IMR-90 (cell line): Measurements from ENCODE around the gene NPAS2. TPM values are rescaled to one million over a fixed set of nuclear protein-coding genes. Genes with fewer than 3 reads are reported as not detected.

Experiments
- ATAC-seq: fragments of 200-7000 bp; cut with Tn5 transposase; 2 replicates; pipeline ENCODE4 v1.9.1; 2020; ENCODE audit warnings: low read depth, mild to moderate bottlenecking, moderate library complexity
- BruUV-seq: library from RNA; stranded (reverse); fragments of 400-500 nt; replicated peaks from 2 replicates; lab custom pipeline; 2021; lab: Mats Ljungman, UMichigan
- CTCF ChIA-PET: fragments of 300-600 bp; formaldehyde crosslinking; extraction: SDS; loops from one replicate; lab custom pipeline; 2021; ENCODE audit warnings: antibody characterized with exemption; lab: Yijun Ruan, JAX
- POLR2A ChIA-PET: fragments of 300-600 bp; sonication (Branson Sonifier 250); formaldehyde crosslinking; loops from one replicate; lab custom pipeline; 2022; ENCODE audit warnings: antibody characterized with exemption; ENCODE audit not compliant: unreplicated experiment; lab: Charles Lee
- DNase-seq: peaks from one replicate; pipeline ENCODE4 v3.0.0; 2013
- H2AFZ ChIP-seq: replicated peaks from 2 replicates; pipeline ENCODE3; 2013; ENCODE audit warnings: low read length, mild to moderate bottlenecking; ENCODE audit not compliant: poor library complexity
- H2AK5ac ChIP-seq: 2 replicates; pipeline ENCODE4 v1.6.1; 2013; ENCODE audit warnings: low read depth, low read length, inconsistent platforms
- H2AK9ac ChIP-seq: replicated peaks from 2 replicates; pipeline ENCODE3; 2013; ENCODE audit warnings: mild to moderate bottlenecking, low read depth, low read length, moderate library complexity; ENCODE audit not compliant: poor library complexity
- H2BK120ac ChIP-seq: 2 replicates; pipeline ENCODE4 v1.6.1; 2013; ENCODE audit warnings: low read depth, low read length, inconsistent platforms
- H2BK15ac ChIP-seq: 3 replicates; pipeline ENCODE4 v1.6.1; 2013; ENCODE audit warnings: low read depth, low read length, inconsistent platforms
- H2BK20ac ChIP-seq: 2 replicates; pipeline ENCODE4 v1.6.1; 2013; ENCODE audit warnings: low read depth, mild to moderate bottlenecking, inconsistent platforms, low read length, moderate library complexity
- H2BK5ac ChIP-seq: 2 replicates; pipeline ENCODE4 v1.6.1; 2013; ENCODE audit warnings: mild to moderate bottlenecking, low read depth, low read length, inconsistent platforms; ENCODE audit not compliant: poor library complexity, severe bottlenecking
- H3K14ac ChIP-seq: replicated peaks from 2 replicates; pipeline ENCODE4 v1.6.1; 2013; ENCODE audit warnings: low read depth, low read length, inconsistent platforms
- H3K18ac ChIP-seq: 2 replicates; pipeline ENCODE4 v1.6.1; 2013; ENCODE audit warnings: low read depth, low read length, control low read depth
- H3K23ac ChIP-seq: 2 replicates; pipeline ENCODE4 v1.6.1; 2013; ENCODE audit warnings: low read depth, low read length, inconsistent platforms
- H3K27ac ChIP-seq: 2 replicates; pipeline ENCODE4 v1.5.1; 2013; ENCODE audit warnings: mild to moderate bottlenecking, control low read depth, low read length; ENCODE audit not compliant: insufficient read depth
- H3K27me3 ChIP-seq: 2 replicates; pipeline ENCODE4 v1.6.1; 2013; ENCODE audit warnings: low read length; ENCODE audit not compliant: control insufficient read depth, insufficient read depth
- H3K36me3 ChIP-seq: 2 replicates; pipeline ENCODE4 v1.6.1; 2013; ENCODE audit warnings: low read length, mixed read lengths; ENCODE audit not compliant: control insufficient read depth, insufficient read depth
- H3K4ac ChIP-seq: 2 replicates; pipeline ENCODE4 v1.6.1; 2013; ENCODE audit warnings: low read depth, low read length, inconsistent platforms
- H3K4me1 ChIP-seq: 2 replicates; pipeline ENCODE4 v1.6.1; 2013; ENCODE audit warnings: low read length, mixed read lengths; ENCODE audit not compliant: control insufficient read depth, insufficient read depth
- H3K4me2 ChIP-seq: 2 replicates; pipeline ENCODE4 v1.6.1; 2013; ENCODE audit warnings: low read depth, mild to moderate bottlenecking, control low read depth, low read length, moderate library complexity
- H3K4me3 ChIP-seq: 2 replicates; pipeline ENCODE4 v1.5.1; 2013; ENCODE audit warnings: low read depth, mild to moderate bottlenecking, control low read depth, low read length, moderate library complexity; ENCODE audit not compliant: insufficient read depth
- H3K56ac ChIP-seq: 2 replicates; pipeline ENCODE4 v1.6.1; 2013; ENCODE audit warnings: low read length, inconsistent platforms; ENCODE audit not compliant: insufficient read depth; ENCODE audit errors: extremely low read depth
- H3K79me1 ChIP-seq, 2 experiments: 2 replicates each; pipeline ENCODE4 v1.6.1; 2013; ENCODE audit warnings: low read length in 2 of 2, inconsistent platforms in 1 of 2, low read depth in 1 of 2
- H3K9ac ChIP-seq: 2 replicates; pipeline ENCODE4 v1.6.1; 2013; ENCODE audit warnings: low read depth, low read length, control low read depth
- H3K9me1 ChIP-seq: 2 replicates; pipeline ENCODE4 v1.6.1; 2013; ENCODE audit warnings: low read length, inconsistent platforms; ENCODE audit not compliant: insufficient read depth
- H3K9me3 ChIP-seq: 2 replicates; pipeline ENCODE4 v1.6.1; 2013; ENCODE audit warnings: low read length; ENCODE audit not compliant: control insufficient read depth, insufficient read depth
- H4K20me1 ChIP-seq: 2 replicates; pipeline ENCODE4 v1.6.1; 2013; ENCODE audit warnings: low read length, inconsistent platforms; ENCODE audit not compliant: insufficient read depth
- H4K5ac ChIP-seq: 2 replicates; pipeline ENCODE4 v1.6.1; 2013; ENCODE audit warnings: mild to moderate bottlenecking, low read depth, low read length, control low read depth
- H4K8ac ChIP-seq, 2 experiments: 2 replicates each; pipeline ENCODE4 v1.6.1; 2013; ENCODE audit warnings: low read depth in 2 of 2, low read length in 2 of 2, control low read depth in 1 of 2, inconsistent platforms in 1 of 2
- H4K91ac ChIP-seq: 2 replicates; pipeline ENCODE4 v1.6.1; 2013; ENCODE audit warnings: low read depth, low read length, inconsistent platforms; ENCODE audit not compliant: insufficient read depth
- BHLHE40 ChIP-seq: fragments of 150-350 bp; IDR thresholded peaks from 2 replicates; pipeline ENCODE4 v1.6.1; 2016; ENCODE audit warnings: mild to moderate bottlenecking, low read depth, low read length
- CEBPB ChIP-seq: IDR thresholded peaks from 2 replicates; pipeline ENCODE4 v1.6.1; 2012; ENCODE audit warnings: low read depth, low read length, improper control_type of control experiment
- CHD1 ChIP-seq: IDR thresholded peaks from 2 replicates; pipeline ENCODE4 v1.6.1; 2012; ENCODE audit warnings: low read depth, low read length, improper control_type of control experiment
- FOS ChIP-seq: fragments of 150-350 bp; IDR thresholded peaks from 2 replicates; pipeline ENCODE4 v1.6.1; 2016; ENCODE audit warnings: low read depth, low read length
- MAFK ChIP-seq: IDR thresholded peaks from 2 replicates; pipeline ENCODE4 v1.6.1; 2012; ENCODE audit warnings: low read depth, low read length, improper control_type of control experiment
- MAZ ChIP-seq: IDR thresholded peaks from 2 replicates; pipeline ENCODE4 v1.6.1; 2012; ENCODE audit warnings: low read depth, mild to moderate bottlenecking, low read length, improper control_type of control experiment, moderate library complexity, borderline replicate concordance
- MXI1 ChIP-seq: IDR thresholded peaks from 2 replicates; pipeline ENCODE4 v1.6.1; 2012; ENCODE audit warnings: low read depth, mild to moderate bottlenecking, low read length, moderate library complexity, borderline replicate concordance
- NFE2L2 ChIP-seq: fragments of 150-350 bp; IDR thresholded peaks from 2 replicates; pipeline ENCODE4 v1.6.1; 2016; ENCODE audit warnings: low read depth, mild to moderate bottlenecking, low read length
- POLR2A ChIP-seq: IDR thresholded peaks from 2 replicates; pipeline ENCODE4 v1.6.1; 2012; ENCODE audit warnings: mild to moderate bottlenecking, low read depth, low read length
- RAD21 ChIP-seq: IDR thresholded peaks from 2 replicates; pipeline ENCODE4 v1.6.1; 2012; ENCODE audit warnings: low read length, improper control_type of control experiment
- RCOR1 ChIP-seq: IDR thresholded peaks from 2 replicates; pipeline ENCODE4 v1.6.1; 2012; ENCODE audit warnings: mild to moderate bottlenecking, low read length, improper control_type of control experiment; ENCODE audit not compliant: insufficient replicate concordance
- RFX5 ChIP-seq: IDR thresholded peaks from 2 replicates; pipeline ENCODE4 v1.8.0; 2012; ENCODE audit warnings: low read depth, mild to moderate bottlenecking, low read length, moderate library complexity
- SMC3 ChIP-seq: fragments of 150-350 bp; IDR thresholded peaks from 2 replicates; pipeline ENCODE4 v1.6.1; 2016; ENCODE audit warnings: low read depth, mild to moderate bottlenecking, antibody characterized with exemption, low read length, moderate library complexity
- USF2 ChIP-seq: fragments of 150-350 bp; IDR thresholded peaks from 2 replicates; pipeline ENCODE4 v1.6.1; 2017; ENCODE audit warnings: mild to moderate bottlenecking, antibody characterized with exemption, low read length, low read depth
- WGBS, 2 experiments: methylation state at CpG; one replicate each; pipeline versions ENCODE4 v1.1.5 to v1.1.7; 2013; ENCODE audit warnings: missing lambda C conversion rate in 2 of 2; ENCODE audit not compliant: insufficient read length in 1 of 2; ENCODE audit errors: extremely low coverage in 2 of 2; 5-methylcytosine and 5-hydroxymethylcytosine counted together
- dilution Hi-C: fragments of 300-500 bp; cut with HindIII; formaldehyde crosslinking; loops from one replicate; pipeline ENCODE4 v1.14.3; 2018; ENCODE audit warnings: low sequenced_read_pairs; ENCODE audit not compliant: unreplicated experiment
- in situ Hi-C: fragments of 300-500 bp; cut with MboI; formaldehyde crosslinking; loops from 3 replicates; pipeline ENCODE4 v1.14.3; 2019; ENCODE audit warnings: low sequenced_read_pairs, inconsistent platforms, mixed read lengths
- intact Hi-C: fragments of 100-400 bp; cut with micrococcal nuclease; formaldehyde crosslinking; loops from 2 replicates; pipeline ENCODE4 v1.10.0; 2022
- polyA plus RNA-seq, 3 experiments: library from polyadenylated mRNA; depleted of rRNA; stranded (reverse); fragments of >200 nt; gene quantifications; 2 replicates each; pipeline ENCODE4 v1.2.3, GENCODE V29; 2012; ENCODE audit warnings: low replicate concordance in 1 of 3
- total RNA-seq: library from RNA; depleted of rRNA; stranded (reverse); fragments of >200 nt; gene quantifications from 2 replicates; pipeline ENCODE4 v1.2.3, GENCODE V29; 2012
- TF ChIP-seq, protein P1 (sequence below): conservative IDR thresholded peaks from 2 replicates; pipeline ENCODE4 v1.5.1; 2012; ENCODE audit warnings: mild to moderate bottlenecking, low read depth, low read length, improper control_type of control experiment
- TF ChIP-seq, protein P2 (sequence below): fragments of 150-350 bp; IDR thresholded peaks from 2 replicates; pipeline ENCODE4 v1.6.1; 2016; ENCODE audit warnings: low read depth, mild to moderate bottlenecking, low read length, moderate library complexity, borderline replicate concordance

Gene NPAS2
- total and polyA plus RNA-seq, 2 of the 4 experiments (the other 2 are of a cell fraction) = 5.2 to 14.8 TPM

DNA sequence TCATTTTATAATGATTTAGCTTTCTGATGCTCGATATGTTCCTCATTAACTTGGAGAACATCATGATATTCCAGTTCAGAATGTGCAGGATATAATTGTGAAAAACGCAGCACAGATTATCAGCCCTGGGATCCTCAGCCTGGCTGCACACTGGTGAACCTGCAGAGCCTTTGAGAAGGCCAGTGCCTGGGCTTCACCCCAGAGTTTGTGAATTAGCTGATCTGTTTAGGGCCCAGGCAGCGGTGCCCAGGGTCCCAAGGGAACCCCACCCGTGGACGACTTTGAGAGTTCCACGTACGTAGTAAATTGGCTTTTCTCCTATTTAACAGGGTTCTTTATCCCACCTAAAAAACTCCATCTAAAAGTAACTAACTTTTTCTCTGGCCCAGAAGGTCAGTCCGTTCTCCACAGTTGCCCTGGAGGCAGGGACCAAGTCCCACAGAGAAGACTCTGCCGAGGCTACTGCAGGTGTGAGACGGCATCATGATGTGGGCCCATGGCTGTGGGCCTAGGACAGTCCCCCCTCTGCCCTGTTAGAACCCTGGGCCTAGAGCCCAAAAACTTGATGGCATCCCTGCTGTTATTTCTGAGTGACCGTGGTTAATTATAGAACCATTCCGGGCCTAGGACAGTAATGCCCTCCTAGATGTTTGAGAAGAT, 142.6 kb downstream of the NPAS2 start:
- intact Hi-C loops = no loop called here
- H3K4ac ChIP-seq = no peak overlapping the region
- POLR2A ChIA-PET = no interaction called here
- H3K18ac ChIP-seq = no peak overlapping the region
- H2BK20ac ChIP-seq = no peak overlapping the region
- peaks cover 11% of the 10 kb centered on the region for H3K4me1 ChIP-seq
- H4K91ac ChIP-seq = no peak overlapping the region
- no peak overlapping the region for H3K14ac ChIP-seq
- no peak overlapping the region for H2AK9ac ChIP-seq
- 0 out of 2 replicates have a peak, but pooled peaks cover 4% of the 10 kb centered on the region for H3K36me3 ChIP-seq
- DNase-seq (no peak), ATAC-seq (no peak)
- no peak overlapping the region for H3K23ac ChIP-seq
- no peaks in the 10 kb centered on the region for H4K20me1 ChIP-seq
- H4K5ac ChIP-seq = no peak overlapping the region
- no peak overlapping the region for H2BK5ac ChIP-seq
- no TSS peak for BruUV-seq
- TF ChIP-seq FOS (no peak), MAFK (no peak), RAD21 (no peak), POLR2A (no peak), BHLHE40 (no peak), MXI1 (no peak), RCOR1 (no peak), NFE2L2 (no peak), USF2 (no peak), MAZ (no peak), CEBPB (no peak), RFX5 (no peak), CHD1 (no peak), SMC3 (no peak)
- TF ChIP-seq, protein P1, sequence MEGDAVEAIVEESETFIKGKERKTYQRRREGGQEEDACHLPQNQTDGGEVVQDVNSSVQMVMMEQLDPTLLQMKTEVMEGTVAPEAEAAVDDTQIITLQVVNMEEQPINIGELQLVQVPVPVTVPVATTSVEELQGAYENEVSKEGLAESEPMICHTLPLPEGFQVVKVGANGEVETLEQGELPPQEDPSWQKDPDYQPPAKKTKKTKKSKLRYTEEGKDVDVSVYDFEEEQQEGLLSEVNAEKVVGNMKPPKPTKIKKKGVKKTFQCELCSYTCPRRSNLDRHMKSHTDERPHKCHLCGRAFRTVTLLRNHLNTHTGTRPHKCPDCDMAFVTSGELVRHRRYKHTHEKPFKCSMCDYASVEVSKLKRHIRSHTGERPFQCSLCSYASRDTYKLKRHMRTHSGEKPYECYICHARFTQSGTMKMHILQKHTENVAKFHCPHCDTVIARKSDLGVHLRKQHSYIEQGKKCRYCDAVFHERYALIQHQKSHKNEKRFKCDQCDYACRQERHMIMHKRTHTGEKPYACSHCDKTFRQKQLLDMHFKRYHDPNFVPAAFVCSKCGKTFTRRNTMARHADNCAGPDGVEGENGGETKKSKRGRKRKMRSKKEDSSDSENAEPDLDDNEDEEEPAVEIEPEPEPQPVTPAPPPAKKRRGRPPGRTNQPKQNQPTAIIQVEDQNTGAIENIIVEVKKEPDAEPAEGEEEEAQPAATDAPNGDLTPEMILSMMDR = no peak
- TF ChIP-seq, protein P2, sequence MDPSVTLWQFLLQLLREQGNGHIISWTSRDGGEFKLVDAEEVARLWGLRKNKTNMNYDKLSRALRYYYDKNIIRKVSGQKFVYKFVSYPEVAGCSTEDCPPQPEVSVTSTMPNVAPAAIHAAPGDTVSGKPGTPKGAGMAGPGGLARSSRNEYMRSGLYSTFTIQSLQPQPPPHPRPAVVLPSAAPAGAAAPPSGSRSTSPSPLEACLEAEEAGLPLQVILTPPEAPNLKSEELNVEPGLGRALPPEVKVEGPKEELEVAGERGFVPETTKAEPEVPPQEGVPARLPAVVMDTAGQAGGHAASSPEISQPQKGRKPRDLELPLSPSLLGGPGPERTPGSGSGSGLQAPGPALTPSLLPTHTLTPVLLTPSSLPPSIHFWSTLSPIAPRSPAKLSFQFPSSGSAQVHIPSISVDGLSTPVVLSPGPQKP = no peak
- H3K4me3 ChIP-seq = no peak overlapping the region
- in situ Hi-C loops = no loop called here
- H3K9me3 ChIP-seq = peaks cover 2% of the 10 kb centered on the region; the same call in 1 of the 2 replicates
- dilution Hi-C loops = no loop called here
- no peak overlapping the region for H2AFZ ChIP-seq
- no peak overlapping the region for H3K4me2 ChIP-seq
- H3K56ac ChIP-seq = no peak overlapping the region
- no peak overlapping the region for H3K9ac ChIP-seq
- CTCF ChIA-PET = no interaction called here
- no peak overlapping the region for H2AK5ac ChIP-seq
- WGBS, 2 experiments = 93% methylated on average over 4 of the region's 12 CpGs; no CpG with 5 or more reads in 1 of the 2 experiments
- no peak overlapping the region for H2BK15ac ChIP-seq
- H3K79me1 ChIP-seq = no peaks in the 10 kb centered on the region; a peak in 1 of 4 replicates
- peaks cover 17% of the 10 kb centered on the region for H3K9me1 ChIP-seq
- H2BK120ac ChIP-seq = 0 out of 2 replicates have a peak overlapping the region, but pooled peaks have one; percentile 26
- H3K27ac ChIP-seq = no peak overlapping the region
- H4K8ac ChIP-seq = no peak overlapping the region
- H3K27me3 ChIP-seq = no peaks in the 10 kb centered on the region
